Measurements from ENCODE around the gene TTI1.

- TF ChIP-seq BHLHE40 (IDR thresholded peaks at IDR 0.05; ENCODE audit: borderline replicate concordance) (no peak), FOXA1 (IDR thresholded peaks at IDR 0.05) (no peak), PKNOX1 (IDR thresholded peaks at IDR 0.05) (no peak), TARDBP (IDR thresholded peaks at IDR 0.05) (no peak), ARNT (IDR thresholded peaks at IDR 0.05) (no peak), FOXK2 (IDR thresholded peaks at IDR 0.05) (no peak), SP1 (IDR thresholded peaks at IDR 0.05) (no peak), FOXM1 (IDR thresholded peaks at IDR 0.05; ENCODE audit: borderline replicate concordance) (no peak), ZNF384 (IDR thresholded peaks at IDR 0.05) (no peak)
These were observed 47.0 kb downstream of the TTI1 start for GRCh38 chr20:37986044-37986858.

Measured in HEK293T (cell line).